Neural progenitor cell (in vitro differentiated cells): Measurements from ENCODE around the gene TOB2. TPM values are rescaled to one million over a fixed set of nuclear protein-coding genes. Genes with fewer than 3 reads are reported as not detected.

ENCODE experiments used
- DNase-seq: peaks from one replicate; pipeline ENCODE4 v3.0.0-alpha.2; 2016; ENCODE audit warnings: low spot score
- H2AFZ ChIP-seq: fragments of 200-600 bp; sonication (generic); replicated peaks from 2 replicates; pipeline ENCODE4 v1.6.1; 2016; ENCODE audit warnings: antibody characterized with exemption
- H3F3A ChIP-seq: fragments of 200-600 bp; sonication (generic); 2 replicates; pipeline ENCODE4 v1.6.1; 2016; ENCODE audit warnings: antibody characterized with exemption, low read depth
- H3K27ac ChIP-seq: fragments of 200-600 bp; sonication (generic); 2 replicates; pipeline ENCODE4 v1.5.1; 2016; ENCODE audit warnings: mild to moderate bottlenecking
- H3K27me3 ChIP-seq: fragments of 200-600 bp; sonication (generic); 2 replicates; pipeline ENCODE4 v1.6.1; 2016; ENCODE audit warnings: mild to moderate bottlenecking, moderate library complexity
- H3K36me3 ChIP-seq: fragments of 200-600 bp; sonication (generic); 2 replicates; pipeline ENCODE4 v1.5.1; 2016
- H3K4me1 ChIP-seq: fragments of 200-600 bp; sonication (generic); 2 replicates; pipeline ENCODE4 v1.6.1; 2016; ENCODE audit warnings: mixed run types
- H3K4me2 ChIP-seq: fragments of 200-600 bp; sonication (generic); 2 replicates; pipeline ENCODE4 v1.6.1; 2016
- H3K4me3 ChIP-seq: fragments of 200-600 bp; sonication (generic); 2 replicates; pipeline ENCODE4 v1.5.1; 2016
- H3K79me2 ChIP-seq: fragments of 200-600 bp; sonication (generic); 2 replicates; pipeline ENCODE4 v1.6.1; 2016; ENCODE audit warnings: low read depth
- H3K9ac ChIP-seq: fragments of 200-600 bp; sonication (generic); 2 replicates; pipeline ENCODE4 v1.6.1; 2016
- H3K9me3 ChIP-seq: fragments of 200-600 bp; sonication (generic); 2 replicates; pipeline ENCODE4 v1.5.1; 2016; ENCODE audit warnings: low read depth
- H4K20me1 ChIP-seq: fragments of 200-600 bp; sonication (generic); 2 replicates; pipeline ENCODE4 v1.6.1; 2016; ENCODE audit warnings: low read depth
- H3K27ac Mint-ChIP-seq: 3 replicates; pipeline ENCODE4 v1.8.0; 2021; ENCODE audit warnings: mixed read lengths
- H3K27me3 Mint-ChIP-seq: 2 replicates; pipeline ENCODE4 v1.8.0; 2022; ENCODE audit warnings: low read depth, mild to moderate bottlenecking, inconsistent platforms, moderate library complexity, mixed read lengths; ENCODE audit not compliant: insufficient read depth
- H3K36me3 Mint-ChIP-seq: 3 replicates; pipeline ENCODE4 v1.8.0; 2021; ENCODE audit warnings: mixed read lengths
- H3K4me1 Mint-ChIP-seq: 3 replicates; pipeline ENCODE4 v1.8.0; 2021; ENCODE audit warnings: mixed read lengths
- H3K4me3 Mint-ChIP-seq: 3 replicates; pipeline ENCODE4 v1.8.0; 2021; ENCODE audit warnings: mild to moderate bottlenecking, moderate library complexity, mixed read lengths
- H3K9me3 Mint-ChIP-seq: 3 replicates; pipeline ENCODE4 v1.8.0; 2020; ENCODE audit warnings: mixed read lengths
- EZH2 ChIP-seq: fragments of 200-600 bp; sonication (generic); IDR thresholded peaks from 2 replicates; pipeline ENCODE4 v1.6.1; 2017; ENCODE audit warnings: antibody characterized with exemption, mild to moderate bottlenecking, moderate library complexity
- EZH2phosphoT487 ChIP-seq: fragments of 200-600 bp; sonication (generic); IDR thresholded peaks from 2 replicates; pipeline ENCODE4 v1.6.1; 2017; ENCODE audit warnings: antibody characterized with exemption
- total RNA-seq: library from RNA; depleted of rRNA; stranded (reverse); fragments of >200 nt; gene quantifications from 2 replicates; pipeline ENCODE4 v1.2.3, GENCODE V29; 2015; ENCODE audit warnings: low replicate concordance
- TF ChIP-seq, protein P1 (sequence below): fragments of 200-600 bp; sonication (generic); IDR thresholded peaks from 2 replicates; pipeline ENCODE4 v1.5.1; 2017; ENCODE audit warnings: antibody characterized with exemption, mild to moderate bottlenecking

TOB2 gene
- total RNA-seq, 1 donor from 2014 or later, result 23.4 TPM

GRCh38 chr22:41401781-41402648 is 44.6 kb downstream of the TOB2 start:
- Histone ChIP-seq H4K20me1 (no peaks in the 10 kb centered on the region), H3K36me3 (no peaks in the 10 kb centered on the region), H3K4me2 (no peak overlapping the region), H3K9ac (no peak overlapping the region), H3K27me3 (no peaks in the 10 kb centered on the region), H2AFZ (no peak overlapping the region), H3K4me1 (peaks cover 8% of the 10 kb centered on the region), H3F3A (peaks cover 5% of the 10 kb centered on the region), H3K4me3 (no peak overlapping the region), H3K9me3 (no peaks in the 10 kb centered on the region), H3K27ac (peak overlapping the region; percentile 20), H3K79me2 (no peaks in the 10 kb centered on the region)
- DNase-seq, result peak; percentile 37
- TF ChIP-seq, protein P1, sequence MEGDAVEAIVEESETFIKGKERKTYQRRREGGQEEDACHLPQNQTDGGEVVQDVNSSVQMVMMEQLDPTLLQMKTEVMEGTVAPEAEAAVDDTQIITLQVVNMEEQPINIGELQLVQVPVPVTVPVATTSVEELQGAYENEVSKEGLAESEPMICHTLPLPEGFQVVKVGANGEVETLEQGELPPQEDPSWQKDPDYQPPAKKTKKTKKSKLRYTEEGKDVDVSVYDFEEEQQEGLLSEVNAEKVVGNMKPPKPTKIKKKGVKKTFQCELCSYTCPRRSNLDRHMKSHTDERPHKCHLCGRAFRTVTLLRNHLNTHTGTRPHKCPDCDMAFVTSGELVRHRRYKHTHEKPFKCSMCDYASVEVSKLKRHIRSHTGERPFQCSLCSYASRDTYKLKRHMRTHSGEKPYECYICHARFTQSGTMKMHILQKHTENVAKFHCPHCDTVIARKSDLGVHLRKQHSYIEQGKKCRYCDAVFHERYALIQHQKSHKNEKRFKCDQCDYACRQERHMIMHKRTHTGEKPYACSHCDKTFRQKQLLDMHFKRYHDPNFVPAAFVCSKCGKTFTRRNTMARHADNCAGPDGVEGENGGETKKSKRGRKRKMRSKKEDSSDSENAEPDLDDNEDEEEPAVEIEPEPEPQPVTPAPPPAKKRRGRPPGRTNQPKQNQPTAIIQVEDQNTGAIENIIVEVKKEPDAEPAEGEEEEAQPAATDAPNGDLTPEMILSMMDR, result no peak
- TF ChIP-seq EZH2 (no peak), EZH2phosphoT487 (no peak)
- H3K27ac Mint-ChIP-seq, result no peak overlapping the region
- no peaks in the 10 kb centered on the region for H3K9me3 Mint-ChIP-seq
- H3K27me3 Mint-ChIP-seq, result peaks cover 6% of the 10 kb centered on the region
- peaks cover 10% of the 10 kb centered on the region for H3K4me1 Mint-ChIP-seq
- peaks cover 3% of the 10 kb centered on the region for H3K36me3 Mint-ChIP-seq
- H3K4me3 Mint-ChIP-seq, result peak overlapping the region; percentile 39

- Histone ChIP-seq H3K4me3 (no peak overlapping the region), H3K36me3 (no peaks in the 10 kb centered on the region), H3K4me2 (no peak overlapping the region), H3K9ac (no peak overlapping the region), H3K4me1 (peaks cover 8% of the 10 kb centered on the region), H3F3A (peaks cover 5% of the 10 kb centered on the region), H3K27me3 (no peaks in the 10 kb centered on the region), H4K20me1 (no peaks in the 10 kb centered on the region), H2AFZ (no peak overlapping the region), H3K27ac (no peak overlapping the region), H3K9me3 (no peaks in the 10 kb centered on the region), H3K79me2 (no peaks in the 10 kb centered on the region)
- Mint-ChIP-seq H3K36me3 (peaks cover 7% of the 10 kb centered on the region), H3K4me1 (peaks cover 10% of the 10 kb centered on the region), H3K27me3 (peaks cover 4% of the 10 kb centered on the region), H3K4me3 (no peak overlapping the region), H3K27ac (no peak overlapping the region), H3K9me3 (no peaks in the 10 kb centered on the region)
- TF ChIP-seq EZH2 (no peak), EZH2phosphoT487 (no peak)
- TF ChIP-seq, protein P1, result no peak
- no peak for DNase-seq
These were observed 47.7 kb downstream of the TOB2 start for GRCh38 chr22:41398921-41399320.

DNA sequence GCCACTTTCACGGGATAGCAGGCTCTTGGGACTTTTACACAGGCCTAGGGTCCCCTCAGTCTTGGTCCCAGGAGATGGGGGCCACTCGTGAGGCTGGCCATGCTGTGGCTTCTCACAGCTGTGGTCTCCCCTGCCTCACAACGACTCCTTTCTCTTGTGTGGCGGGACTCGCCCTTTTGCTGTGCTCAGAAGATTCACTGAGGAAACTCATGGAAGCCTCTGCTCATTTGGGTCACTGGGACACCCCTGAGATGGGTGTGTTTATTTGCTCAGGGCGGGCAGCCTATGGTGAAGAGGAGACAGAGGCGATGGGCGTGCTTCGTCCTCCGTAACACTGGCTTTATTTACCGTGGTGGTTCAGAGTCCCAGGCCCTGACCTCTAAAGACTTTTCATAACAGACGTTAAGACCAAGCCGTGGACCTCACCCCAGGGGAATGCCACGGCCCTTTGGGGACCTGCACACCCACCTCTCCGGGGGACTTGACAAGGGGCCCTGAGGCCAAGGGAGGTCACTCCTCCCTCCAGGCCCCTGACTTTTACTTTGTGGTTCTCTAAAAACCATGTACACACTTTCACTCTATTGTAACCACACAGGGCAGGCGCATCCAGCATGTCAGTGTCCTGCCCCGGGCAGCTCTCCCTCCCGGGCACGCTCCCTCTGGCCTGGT is 49.3 kb downstream of the TOB2 start:
- peaks cover 3% of the 10 kb centered on the region for H3K27me3 Mint-ChIP-seq
- Histone ChIP-seq H3K27me3 (no peaks in the 10 kb centered on the region), H3K4me1 (peaks cover 5% of the 10 kb centered on the region), H3K27ac (no peak overlapping the region), H3F3A (peaks cover 2% of the 10 kb centered on the region), H3K4me3 (no peak overlapping the region), H2AFZ (no peak overlapping the region), H4K20me1 (no peaks in the 10 kb centered on the region), H3K4me2 (no peak overlapping the region), H3K9me3 (no peaks in the 10 kb centered on the region), H3K9ac (no peak overlapping the region), H3K79me2 (no peaks in the 10 kb centered on the region), H3K36me3 (no peaks in the 10 kb centered on the region)
- no peak overlapping the region for H3K4me3 Mint-ChIP-seq
- no peak for DNase-seq
- H3K36me3 Mint-ChIP-seq, result peaks cover 7% of the 10 kb centered on the region
- no peak overlapping the region for H3K27ac Mint-ChIP-seq
- peaks cover 4% of the 10 kb centered on the region for H3K4me1 Mint-ChIP-seq
- TF ChIP-seq, protein P1, result no peak
- no peak for TF ChIP-seq EZH2phosphoT487
- TF ChIP-seq EZH2, result no peak
- H3K9me3 Mint-ChIP-seq, result no peaks in the 10 kb centered on the region
